ENCODE results near the gene CDH23.

CDH23 gene

GRCh38 chr10:71501402-71501801 is 104.7 kb downstream of the CDH23 start:
- H3K4me3 ChIP-seq (ENCODE audit: low read depth, low read length), result no peak overlapping the region
- TF ChIP-seq CTCF (IDR thresholded peaks at IDR 0.05; ENCODE audit: borderline replicate concordance, insufficient read depth, low read depth, low read length), result no peak

- TF ChIP-seq CTCF (IDR thresholded peaks at IDR 0.05; ENCODE audit: borderline replicate concordance, insufficient read depth, low read depth, low read length), result no peak
- H3K4me3 ChIP-seq (ENCODE audit: low read depth, low read length), result no peak overlapping the region
Measured at GRCh38 chr10:71502190-71502589, 105.5 kb downstream of the CDH23 start.

- no peak overlapping the region for H3K4me3 ChIP-seq (ENCODE audit: low read depth, low read length)
- TF ChIP-seq CTCF (IDR thresholded peaks at IDR 0.05; ENCODE audit: borderline replicate concordance, insufficient read depth, low read depth, low read length), result no peak
Measured at GRCh38 chr10:71502851-71503250, 106.1 kb downstream of the CDH23 start.

- no peak overlapping the region for H3K4me3 ChIP-seq (ENCODE audit: low read depth, low read length)
- TF ChIP-seq CTCF (IDR thresholded peaks at IDR 0.05; ENCODE audit: borderline replicate concordance, insufficient read depth, low read depth, low read length), result no peak
Measured at GRCh38 chr10:71504168-71504567, 107.4 kb downstream of the CDH23 start.

GRCh38 chr10:71504570-71504969 is 107.8 kb downstream of the CDH23 start:
- H3K4me3 ChIP-seq (ENCODE audit: low read depth, low read length), result no peak overlapping the region
- no peak for TF ChIP-seq CTCF (IDR thresholded peaks at IDR 0.05; ENCODE audit: borderline replicate concordance, insufficient read depth, low read depth, low read length)

- no peak for TF ChIP-seq CTCF (IDR thresholded peaks at IDR 0.05; ENCODE audit: borderline replicate concordance, insufficient read depth, low read depth, low read length)
- no peak overlapping the region for H3K4me3 ChIP-seq (ENCODE audit: low read depth, low read length)
Measured at GRCh38 chr10:71505862-71506261, 109.1 kb downstream of the CDH23 start.

- H3K4me3 ChIP-seq (ENCODE audit: low read depth, low read length), result no peak overlapping the region
- no peak for TF ChIP-seq CTCF (IDR thresholded peaks at IDR 0.05; ENCODE audit: borderline replicate concordance, insufficient read depth, low read depth, low read length)
Measured at GRCh38 chr10:71509444-71509843, 112.7 kb downstream of the CDH23 start.

Measured in GM12875 (cell line).